Right lobe of liver (tissue), 4 donors: ENCODE results near the gene PPP1R9A.

Experiments used
- CTCF ChIP-seq, 4 donors: fragments of 200-600 bp in 3 of 4; fragments of 450-650 bp in 1 of 4; IDR thresholded peaks; one replicate each; pipeline versions ENCODE4 v1.5.1 to v1.8.0; 2016 to 2022; ENCODE audit warnings: antibody characterized with exemption in 4 of 4, mild to moderate bottlenecking in 2 of 4
- POLR2A ChIP-seq: fragments of 450-650 bp; IDR thresholded peaks from one replicate; pipeline ENCODE4 v1.6.1; 2017; ENCODE audit warnings: antibody characterized with exemption, mild to moderate bottlenecking
- donor health status: DM: no; HTN: no; CAD: no.
- donor health status: DM: no; HTN: no; CAD: no.
- donor health status: DM: no; HTN: yes; CAD: no.

GRCh38 chr7:94998266-94999068 lies 91.1 kb downstream of the PPP1R9A start:
- TF ChIP-seq POLR2A (no peak), CTCF (IDR thresholded peaks at IDR 0.05) (no peak)
